ENCODE measurements around the gene GULP1.

Gene GULP1

GRCh38 chr2:188379748-188380147 lies 88.1 kb downstream of the GULP1 start:
- DNase-seq (ENCODE audit: low read depth): no peak

- no peak for DNase-seq (ENCODE audit: low read depth)
These were observed 88.6 kb downstream of the GULP1 start for GRCh38 chr2:188380280-188380679.

GRCh38 chr2:188381614-188382013 lies 89.9 kb downstream of the GULP1 start:
- no peak for DNase-seq (ENCODE audit: low read depth)

GRCh38 chr2:188382107-188382506 lies 90.4 kb downstream of the GULP1 start:
- DNase-seq (ENCODE audit: low read depth): no peak

- DNase-seq (ENCODE audit: low read depth): no peak
These were observed 91.5 kb downstream of the GULP1 start for GRCh38 chr2:188383158-188383557.

- DNase-seq (ENCODE audit: low read depth): no peak
These were observed 94.2 kb downstream of the GULP1 start for GRCh38 chr2:188385857-188386256.

- no peak for DNase-seq (ENCODE audit: low read depth)
These were observed 97.2 kb downstream of the GULP1 start for GRCh38 chr2:188388831-188389230.

- no peak for DNase-seq (ENCODE audit: low read depth)
These were observed 99.7 kb downstream of the GULP1 start for GRCh38 chr2:188391354-188391753.

- DNase-seq (ENCODE audit: low read depth): no peak
These were observed 103.3 kb downstream of the GULP1 start for GRCh38 chr2:188394931-188395472.

- no peak for DNase-seq (ENCODE audit: low read depth)
These were observed 104.4 kb downstream of the GULP1 start for GRCh38 chr2:188395903-188396689.

GRCh38 chr2:188399159-188399558 lies 107.5 kb downstream of the GULP1 start:
- DNase-seq (ENCODE audit: low read depth): no peak

- no peak for DNase-seq (ENCODE audit: low read depth)
These were observed 112.0 kb downstream of the GULP1 start for GRCh38 chr2:188403676-188404075.

GRCh38 chr2:188404341-188405004 lies 112.8 kb downstream of the GULP1 start:
- no peak for DNase-seq (ENCODE audit: low read depth)

GRCh38 chr2:188406414-188406813 lies 114.7 kb downstream of the GULP1 start:
- DNase-seq (ENCODE audit: low read depth): no peak

- DNase-seq (ENCODE audit: low read depth): no peak
These were observed 119.0 kb downstream of the GULP1 start for GRCh38 chr2:188410504-188411235.

GRCh38 chr2:188412190-188412589 lies 120.5 kb downstream of the GULP1 start:
- DNase-seq (ENCODE audit: low read depth): no peak

- no peak for DNase-seq (ENCODE audit: low read depth)
These were observed 122.7 kb downstream of the GULP1 start for GRCh38 chr2:188414411-188414810.

GRCh38 chr2:188414869-188415753 lies 123.4 kb downstream of the GULP1 start:
- no peak for DNase-seq (ENCODE audit: low read depth)

- DNase-seq (ENCODE audit: low read depth): no peak
These were observed 124.0 kb downstream of the GULP1 start for GRCh38 chr2:188415754-188416083.

- DNase-seq (ENCODE audit: low read depth): no peak
These were observed 124.7 kb downstream of the GULP1 start for GRCh38 chr2:188416367-188416766.

- no peak for DNase-seq (ENCODE audit: low read depth)
These were observed 131.1 kb downstream of the GULP1 start for GRCh38 chr2:188422726-188423125.

- no peak for DNase-seq (ENCODE audit: low read depth)
These were observed 133.6 kb downstream of the GULP1 start for GRCh38 chr2:188425266-188425665.
